DMS114 treated with DMSO at 0.1 percent for 48 hours (cell line): Measurements from ENCODE around the gene PIP5KL1.

Experiments used
- DNase-seq: peaks from one replicate; lab custom pipeline; 2025; ENCODE audit not compliant: unreplicated experiment; lab: John Stamatoyannopoulos, UW

Gene PIP5KL1

GRCh38 chr9:127968700-127969383 lies 38.3 kb upstream of the PIP5KL1 start:
- DNase-seq = no peak

- DNase-seq = no peak
These were observed 37.5 kb upstream of the PIP5KL1 start for GRCh38 chr9:127968042-127968441.

GRCh38 chr9:127967151-127967809 lies 36.7 kb upstream of the PIP5KL1 start:
- DNase-seq = no peak

GRCh38 chr9:127966416-127967150 lies 36.0 kb upstream of the PIP5KL1 start:
- no peak for DNase-seq

- no peak for DNase-seq
These were observed 35.4 kb upstream of the PIP5KL1 start for GRCh38 chr9:127965953-127966352.

- DNase-seq = no peak
These were observed 32.9 kb upstream of the PIP5KL1 start for GRCh38 chr9:127963359-127964064.

GRCh38 chr9:127963041-127963358 lies 32.4 kb upstream of the PIP5KL1 start:
- no peak for DNase-seq

GRCh38 chr9:127962278-127962677 lies 31.7 kb upstream of the PIP5KL1 start:
- no peak for DNase-seq

GRCh38 chr9:127961613-127962155 lies 31.1 kb upstream of the PIP5KL1 start:
- DNase-seq = no peak

- DNase-seq = no peak
These were observed 30.5 kb upstream of the PIP5KL1 start for GRCh38 chr9:127961155-127961490.

GRCh38 chr9:127960410-127961154 lies 30.0 kb upstream of the PIP5KL1 start:
- no peak for DNase-seq

- no peak for DNase-seq
These were observed 29.3 kb upstream of the PIP5KL1 start for GRCh38 chr9:127959841-127960409.

- no peak for DNase-seq
These were observed 28.8 kb upstream of the PIP5KL1 start for GRCh38 chr9:127959398-127959797.

GRCh38 chr9:127958728-127959127 lies 28.2 kb upstream of the PIP5KL1 start:
- no peak for DNase-seq

- no peak for DNase-seq
These were observed 24.9 kb upstream of the PIP5KL1 start for GRCh38 chr9:127955294-127956015.

- DNase-seq = no peak
These were observed 24.3 kb upstream of the PIP5KL1 start for GRCh38 chr9:127954831-127955293.

GRCh38 chr9:127953768-127954505 lies 23.4 kb upstream of the PIP5KL1 start:
- no peak for DNase-seq

GRCh38 chr9:127953154-127953553 lies 22.6 kb upstream of the PIP5KL1 start:
- DNase-seq = no peak
